PC-3 (cell line): ENCODE results near the gene GPR108. TPM values are rescaled to one million over a fixed set of nuclear protein-coding genes. Genes with fewer than 3 reads are reported as not detected.

Experiments used
- ATAC-seq: fragments of 200-7000 bp; cut with Tn5 transposase; 2 replicates; pipeline ENCODE4 v1.9.1; 2020; ENCODE audit warnings: mild to moderate bottlenecking, moderate library complexity
- BruUV-seq: library from RNA; stranded (reverse); fragments of 400-500 nt; replicated peaks from 2 replicates; lab custom pipeline; 2021; lab: Mats Ljungman, UMichigan
- CTCF ChIA-PET: fragments of 300-600 bp; sonication (Branson Sonifier 250); formaldehyde crosslinking; loops from one replicate; lab custom pipeline; 2022; ENCODE audit warnings: antibody characterized with exemption; lab: Charles Lee
- POLR2A ChIA-PET: fragments of 300-600 bp; sonication (Branson Sonifier 250); formaldehyde crosslinking; loops from one replicate; lab custom pipeline; 2022; ENCODE audit warnings: antibody characterized with exemption; ENCODE audit not compliant: unreplicated experiment; lab: Charles Lee
- DNase-seq: peaks from one replicate; pipeline ENCODE4 v3.0.0-alpha.2; 2015
- H2AFZ ChIP-seq: fragments of 300-600 bp; sonication (generic); 2 replicates; pipeline ENCODE4 v1.6.0; 2016; ENCODE audit warnings: antibody characterized with exemption, low read length
- H3F3A ChIP-seq: fragments of 300-600 bp; sonication (generic); one replicate; pipeline ENCODE4 v1.6.0; 2017; ENCODE audit warnings: antibody characterized with exemption, low read length, control low read depth, mild to moderate bottlenecking; ENCODE audit not compliant: unreplicated experiment
- H3K27ac ChIP-seq: fragments of 300-600 bp; sonication (generic); 2 replicates; pipeline ENCODE4 v1.5.1; 2016; ENCODE audit warnings: mild to moderate bottlenecking, low read length
- H3K27me3 ChIP-seq: fragments of 300-600 bp; sonication (generic); 2 replicates; pipeline ENCODE4 v1.6.1; 2016; ENCODE audit warnings: low read length, mixed read lengths
- H3K36me3 ChIP-seq: fragments of 300-600 bp; sonication (generic); 2 replicates; pipeline ENCODE4 v1.6.1; 2016; ENCODE audit warnings: low read depth, mixed run types, low read length, mixed read lengths
- H3K4me1 ChIP-seq: fragments of 300-600 bp; sonication (generic); 2 replicates; pipeline ENCODE4 v1.5.1; 2016; ENCODE audit warnings: low read length; ENCODE audit not compliant: insufficient read depth
- H3K4me2 ChIP-seq: fragments of 300-600 bp; sonication (generic); 2 replicates; pipeline ENCODE4 v1.6.0; 2016; ENCODE audit warnings: low read length
- H3K4me3 ChIP-seq: fragments of 300-600 bp; sonication (generic); 2 replicates; pipeline ENCODE4 v1.5.1; 2016; ENCODE audit warnings: mild to moderate bottlenecking, low read length, mixed read lengths
- H3K79me2 ChIP-seq: fragments of 300-600 bp; sonication (generic); 2 replicates; pipeline ENCODE4 v1.6.1; 2017; ENCODE audit warnings: low read length, mixed read lengths
- H3K9ac ChIP-seq: fragments of 300-600 bp; sonication (generic); 2 replicates; pipeline ENCODE4 v1.6.0; 2016; ENCODE audit warnings: mild to moderate bottlenecking, low read length
- H3K9me2 ChIP-seq: fragments of 300-600 bp; sonication (generic); replicated peaks from 2 replicates; pipeline ENCODE4 v1.6.1; 2016; ENCODE audit warnings: mixed run types, low read length, mixed read lengths
- H3K9me3 ChIP-seq: fragments of 300-600 bp; sonication (generic); 2 replicates; pipeline ENCODE4 v1.6.1; 2016; ENCODE audit warnings: low read length, mixed read lengths
- H4K20me1 ChIP-seq: fragments of 300-600 bp; sonication (generic); 2 replicates; pipeline ENCODE4 v1.6.1; 2016; ENCODE audit warnings: low read length, mixed read lengths
- EZH2 ChIP-seq: fragments of 300-600 bp; sonication (generic); IDR thresholded peaks from one replicate; pipeline ENCODE4 v1.6.1; 2017; ENCODE audit warnings: antibody characterized with exemption, mild to moderate bottlenecking, low read length; ENCODE audit not compliant: unreplicated experiment
- EZH2phosphoT487 ChIP-seq: fragments of 300-600 bp; sonication (generic); IDR thresholded peaks from 2 replicates; pipeline ENCODE4 v1.6.1; 2018; ENCODE audit warnings: mild to moderate bottlenecking, antibody characterized with exemption, low read length, borderline replicate concordance
- intact Hi-C: fragments of 100-400 bp; cut with micrococcal nuclease; formaldehyde crosslinking; loops from 2 replicates; pipeline ENCODE4 v1.9.0; 2023
- total RNA-seq: library from RNA; depleted of rRNA; stranded (reverse); fragments of >200 nt; gene quantifications from 2 replicates; pipeline ENCODE4 v1.2.3, GENCODE V29; 2014
- TF ChIP-seq, protein P1 (sequence below): fragments of 300-600 bp; sonication (generic); conservative IDR thresholded peaks from 2 replicates; pipeline ENCODE4 v1.5.1; 2017; ENCODE audit warnings: antibody characterized with exemption, low read depth, mild to moderate bottlenecking, low read length

Gene GPR108
- total RNA-seq, 1 experiment from 2014 or later, result 78.7 TPM

DNA sequence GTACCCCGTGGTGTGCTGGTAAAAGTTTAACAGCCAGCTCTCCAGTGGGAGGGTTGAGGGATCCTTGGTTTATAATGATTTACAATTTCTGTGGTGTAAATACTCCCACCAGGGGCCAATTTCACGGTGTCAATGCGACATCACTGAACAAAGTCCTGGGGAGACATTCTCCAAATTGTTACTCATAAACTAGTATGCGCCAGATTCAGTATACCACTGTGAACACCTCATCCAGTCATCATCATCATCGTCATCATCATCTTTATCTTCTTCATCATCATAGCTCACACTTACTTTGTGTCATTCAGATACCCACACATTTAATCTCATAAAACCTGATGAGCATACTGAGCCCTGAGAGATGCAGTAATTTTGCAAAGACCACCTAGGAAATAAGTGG, 50.3 kb downstream of the GPR108 start:
- Histone ChIP-seq H3K9ac (no peak overlapping the region), H3K27ac (no peak overlapping the region), H3K4me1 (no peaks in the 10 kb centered on the region), H3K4me2 (no peak overlapping the region), H3K9me3 (no peaks in the 10 kb centered on the region), H3K36me3 (no peaks in the 10 kb centered on the region), H3F3A (no peaks in the 10 kb centered on the region), H2AFZ (no peak overlapping the region), H3K79me2 (no peaks in the 10 kb centered on the region), H4K20me1 (no peaks in the 10 kb centered on the region), H3K9me2 (no peaks in the 10 kb centered on the region), H3K4me3 (no peak overlapping the region), H3K27me3 (no peaks in the 10 kb centered on the region)
- ATAC-seq (no peak), DNase-seq (no peak)
- no TSS peak for BruUV-seq
- ChIA-PET CTCF (no interaction called here), POLR2A (no interaction called here)
- TF ChIP-seq, protein P1, sequence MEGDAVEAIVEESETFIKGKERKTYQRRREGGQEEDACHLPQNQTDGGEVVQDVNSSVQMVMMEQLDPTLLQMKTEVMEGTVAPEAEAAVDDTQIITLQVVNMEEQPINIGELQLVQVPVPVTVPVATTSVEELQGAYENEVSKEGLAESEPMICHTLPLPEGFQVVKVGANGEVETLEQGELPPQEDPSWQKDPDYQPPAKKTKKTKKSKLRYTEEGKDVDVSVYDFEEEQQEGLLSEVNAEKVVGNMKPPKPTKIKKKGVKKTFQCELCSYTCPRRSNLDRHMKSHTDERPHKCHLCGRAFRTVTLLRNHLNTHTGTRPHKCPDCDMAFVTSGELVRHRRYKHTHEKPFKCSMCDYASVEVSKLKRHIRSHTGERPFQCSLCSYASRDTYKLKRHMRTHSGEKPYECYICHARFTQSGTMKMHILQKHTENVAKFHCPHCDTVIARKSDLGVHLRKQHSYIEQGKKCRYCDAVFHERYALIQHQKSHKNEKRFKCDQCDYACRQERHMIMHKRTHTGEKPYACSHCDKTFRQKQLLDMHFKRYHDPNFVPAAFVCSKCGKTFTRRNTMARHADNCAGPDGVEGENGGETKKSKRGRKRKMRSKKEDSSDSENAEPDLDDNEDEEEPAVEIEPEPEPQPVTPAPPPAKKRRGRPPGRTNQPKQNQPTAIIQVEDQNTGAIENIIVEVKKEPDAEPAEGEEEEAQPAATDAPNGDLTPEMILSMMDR, result no peak
- no peak for TF ChIP-seq EZH2
- TF ChIP-seq EZH2phosphoT487, result no peak
- intact Hi-C loops, result no loop called here

DNA sequence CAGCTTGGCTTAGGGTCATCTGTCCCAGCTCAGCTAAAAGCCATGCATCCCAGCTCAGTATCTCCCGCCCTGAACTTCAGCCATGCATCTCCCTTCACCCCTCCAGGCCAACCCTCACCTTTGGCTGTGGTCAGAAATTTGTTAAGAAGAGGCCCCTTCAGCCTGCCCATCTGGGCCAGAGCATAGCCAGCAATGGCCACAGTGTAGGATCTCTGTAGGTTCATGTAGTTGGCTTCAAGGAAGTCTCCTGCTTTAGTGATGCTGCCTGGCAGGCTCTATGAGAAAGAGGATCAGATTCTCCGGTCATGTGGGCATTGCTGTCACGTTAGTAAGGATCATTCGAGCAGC, 50.8 kb downstream of the GPR108 start:
- TF ChIP-seq, protein P1, result no peak
- TF ChIP-seq EZH2 (no peak), EZH2phosphoT487 (no peak)
- ATAC-seq, result no peak
- POLR2A ChIA-PET, result no interaction called here

DNA sequence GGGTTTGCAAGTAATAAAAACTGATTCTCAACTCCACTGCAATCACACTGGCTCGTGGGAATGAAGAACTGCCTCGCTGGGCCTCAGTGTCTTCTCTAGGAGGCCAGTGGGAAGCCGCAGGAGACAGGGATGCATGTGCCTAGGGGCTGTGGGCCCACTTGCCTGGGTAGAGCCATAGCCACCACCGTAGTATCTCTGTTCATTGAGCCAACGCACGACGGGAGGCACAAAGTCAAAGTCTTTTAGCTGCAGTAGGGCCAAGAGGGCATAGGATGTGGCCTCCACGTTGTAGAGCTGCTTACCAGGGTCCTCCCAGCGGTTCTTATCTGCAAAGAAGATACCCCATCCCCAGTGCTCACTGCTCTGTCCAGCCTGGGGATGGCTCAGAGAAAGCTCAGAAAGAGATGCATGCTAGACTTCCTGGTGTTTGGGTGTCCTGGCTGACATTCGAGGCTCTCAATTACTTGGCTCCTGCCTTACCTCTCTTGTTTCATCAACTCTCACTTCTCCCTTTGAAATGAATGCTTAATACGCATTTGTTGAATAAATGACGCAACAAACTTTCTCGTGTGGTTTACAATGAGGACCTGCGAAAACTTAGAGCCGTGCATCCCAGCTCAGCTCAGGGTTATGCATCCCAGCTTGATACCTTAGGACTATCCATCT, 51.3 kb downstream of the GPR108 start:
- TF ChIP-seq, protein P1, result no peak
- TF ChIP-seq EZH2, result no peak
- TF ChIP-seq EZH2phosphoT487, result no peak
- ChIA-PET POLR2A (no interaction called here), CTCF (no interaction called here)
- no peak for DNase-seq
- BruUV-seq, result no TSS peak
- H3K4me3 ChIP-seq, result no peak overlapping the region
- no peaks in the 10 kb centered on the region for H3K4me1 ChIP-seq
- no peaks in the 10 kb centered on the region for H3K79me2 ChIP-seq
- no peaks in the 10 kb centered on the region for H3K9me2 ChIP-seq
- H3F3A ChIP-seq, result no peaks in the 10 kb centered on the region
- no peak overlapping the region for H3K9ac ChIP-seq
- no peak overlapping the region for H2AFZ ChIP-seq
- intact Hi-C loops, result no loop called here
- no peak overlapping the region for H3K4me2 ChIP-seq
- no peaks in the 10 kb centered on the region for H3K9me3 ChIP-seq
- no peaks in the 10 kb centered on the region for H4K20me1 ChIP-seq
- H3K27me3 ChIP-seq, result no peaks in the 10 kb centered on the region
- no peaks in the 10 kb centered on the region for H3K36me3 ChIP-seq
- no peak for ATAC-seq
- H3K27ac ChIP-seq, result no peak overlapping the region

More for the DNA sequence above, 50.8 kb downstream of the GPR108 start:
- intact Hi-C loops, result no loop called here
- Histone ChIP-seq H3K9me2 (no peaks in the 10 kb centered on the region), H3K27me3 (no peaks in the 10 kb centered on the region), H3K79me2 (no peaks in the 10 kb centered on the region), H4K20me1 (no peaks in the 10 kb centered on the region), H3K4me3 (no peak overlapping the region), H3K9ac (no peak overlapping the region), H3K27ac (no peak overlapping the region), H3F3A (no peaks in the 10 kb centered on the region), H3K9me3 (no peaks in the 10 kb centered on the region), H3K4me1 (no peaks in the 10 kb centered on the region), H2AFZ (no peak overlapping the region), H3K4me2 (no peak overlapping the region), H3K36me3 (no peaks in the 10 kb centered on the region)
- CTCF ChIA-PET, result no interaction called here
- DNase-seq, result no peak
- no TSS peak for BruUV-seq
